Measurements from ENCODE around the gene AQP5. TPM values are rescaled to one million over a fixed set of nuclear protein-coding genes. Genes with fewer than 3 reads are reported as not detected.

Gene AQP5
- total RNA-seq, 1 donor from 2014 or later: 7.2 TPM

DNA sequence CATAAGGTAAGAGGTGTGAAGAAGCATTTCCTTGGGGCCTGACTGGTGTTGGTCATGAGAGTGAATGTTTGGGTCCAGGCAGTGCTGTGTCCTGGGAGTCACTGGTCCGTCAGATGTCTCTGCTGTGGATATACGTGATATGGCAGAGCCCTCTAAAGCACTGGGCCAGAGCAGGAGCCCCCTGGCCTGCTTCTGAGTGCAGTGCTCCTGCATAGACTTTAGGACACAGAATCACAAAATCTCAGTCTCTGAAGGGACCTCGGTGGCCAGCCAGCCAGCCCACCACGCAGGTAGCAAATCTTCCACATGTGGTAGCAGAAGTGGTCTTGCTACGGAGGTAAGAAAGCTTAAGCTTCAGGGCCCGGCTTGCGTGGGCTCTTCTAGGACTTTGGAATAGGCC lies 29.6 kb upstream of the AQP5 start:
- DNase-seq (ENCODE audit: low spot score): no peak

DNA sequence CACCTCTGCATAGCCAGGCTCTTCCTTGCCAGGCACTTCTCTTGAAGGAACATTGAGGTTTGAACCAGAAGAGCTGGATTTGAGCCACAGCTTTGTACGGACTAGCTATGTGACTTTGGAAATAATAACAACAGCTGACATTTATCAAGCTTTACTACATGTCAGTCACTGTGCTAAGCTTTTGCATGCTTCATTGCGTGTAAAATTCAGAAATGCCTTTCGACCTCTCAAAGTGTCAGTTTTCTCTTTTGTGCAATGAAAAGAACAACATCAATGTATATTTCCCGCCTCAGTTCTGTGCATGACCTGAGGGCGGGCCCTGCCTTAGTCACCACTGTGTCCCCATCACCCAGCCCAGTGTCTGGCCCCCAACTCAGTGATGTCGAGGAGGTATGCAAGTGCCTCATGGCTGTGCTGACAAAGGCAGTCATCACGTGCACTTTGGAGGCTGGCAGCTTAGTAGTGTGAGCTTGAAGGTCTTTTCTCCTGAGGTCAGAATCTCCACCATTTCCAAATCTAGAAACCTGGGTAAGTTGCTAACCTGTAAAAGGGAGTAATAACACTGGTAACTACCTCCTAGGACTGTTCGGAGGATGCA lies 29.0 kb upstream of the AQP5 start:
- no peak for DNase-seq (ENCODE audit: low spot score)

DNA sequence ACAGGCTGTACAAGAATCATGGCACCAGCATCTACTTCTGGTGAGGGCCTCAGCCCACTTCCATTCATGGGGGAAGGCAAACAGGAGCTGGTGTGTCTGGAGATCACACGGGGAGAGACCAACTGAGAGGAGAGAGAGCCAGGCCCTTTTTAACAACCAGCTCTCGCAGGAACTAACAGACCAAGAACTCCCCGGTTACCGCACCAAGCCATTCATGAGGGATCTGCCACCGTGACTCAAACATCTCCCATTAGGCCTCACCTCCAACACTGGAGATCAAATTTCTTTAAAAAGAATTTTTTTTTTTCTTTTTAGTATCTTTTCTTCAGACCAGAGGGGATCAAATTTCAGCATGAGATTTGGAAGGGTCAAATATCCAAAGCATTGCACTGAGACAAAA lies 27.9 kb upstream of the AQP5 start:
- DNase-seq (ENCODE audit: low spot score): peak; percentile 56

DNA sequence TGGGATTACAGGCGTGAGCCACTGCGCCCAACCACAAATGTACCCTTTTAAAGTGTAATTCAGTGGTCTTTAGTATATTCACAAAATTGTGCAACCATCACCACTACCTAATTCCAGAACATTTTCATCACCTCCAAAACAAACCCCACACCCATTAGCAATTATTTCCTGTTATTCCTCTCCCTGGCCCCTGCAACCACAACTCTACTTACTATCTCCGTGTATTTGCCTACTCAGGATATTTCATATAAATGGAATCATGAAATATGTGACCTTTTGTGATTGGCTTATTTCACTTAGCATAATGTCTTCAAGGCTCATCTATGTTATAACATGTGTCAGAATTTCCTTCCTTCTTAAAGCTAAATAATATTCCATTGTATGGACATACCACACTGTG lies 27.2 kb upstream of the AQP5 start:
- no peak for DNase-seq (ENCODE audit: low spot score)

DNA sequence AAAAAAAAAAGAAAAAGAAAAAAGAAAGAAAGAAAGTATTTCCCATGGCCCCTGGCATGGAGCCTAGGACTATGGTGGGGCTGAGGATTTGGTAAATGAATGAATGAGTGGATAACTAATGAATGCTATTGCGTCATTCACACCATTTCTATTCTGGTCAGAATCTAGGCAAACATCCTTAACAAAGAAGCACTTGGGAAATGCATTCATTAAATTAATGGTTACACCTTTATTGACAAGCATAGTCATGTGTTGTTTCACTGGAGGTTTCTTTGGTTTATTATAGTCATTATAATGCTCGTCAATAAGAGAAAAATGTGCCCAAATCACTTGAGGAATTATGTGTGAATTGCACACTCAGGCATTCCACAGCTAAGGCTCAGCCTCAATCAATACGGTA lies 24.7 kb upstream of the AQP5 start:
- no peak for DNase-seq (ENCODE audit: low spot score)

DNA sequence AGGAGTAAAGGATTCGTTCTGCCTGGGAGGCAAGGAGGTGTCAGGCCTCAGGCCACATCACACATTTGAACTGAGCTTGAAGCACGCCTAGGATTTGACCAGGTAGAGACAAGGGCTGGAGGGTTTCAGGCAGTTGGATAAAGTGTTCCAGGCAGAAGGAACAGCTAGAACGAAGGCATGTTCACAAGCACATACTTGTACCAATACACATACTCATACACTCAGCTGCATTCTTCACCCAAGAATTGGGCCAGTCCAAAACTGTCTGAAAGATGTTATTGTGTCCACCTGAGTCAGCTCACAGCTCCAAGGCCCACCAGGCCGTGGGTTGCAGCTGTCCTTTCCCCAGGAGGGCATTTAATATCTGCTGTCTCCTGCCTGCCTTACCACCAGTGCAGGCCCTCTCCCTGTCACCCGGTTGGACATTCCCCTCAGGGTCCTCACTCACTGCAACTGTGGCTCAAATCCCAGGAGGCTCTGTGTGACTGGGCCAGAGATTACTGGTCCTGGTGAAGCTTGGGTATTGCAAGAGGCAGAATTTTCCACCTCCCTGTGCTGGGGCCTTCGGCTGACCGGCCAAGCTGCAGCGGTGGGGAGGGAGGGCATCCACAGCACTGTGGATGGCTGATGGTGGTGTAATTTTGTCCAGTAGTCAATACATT lies 23.9 kb upstream of the AQP5 start:
- peak; percentile 35 for DNase-seq (ENCODE audit: low spot score)

DNA sequence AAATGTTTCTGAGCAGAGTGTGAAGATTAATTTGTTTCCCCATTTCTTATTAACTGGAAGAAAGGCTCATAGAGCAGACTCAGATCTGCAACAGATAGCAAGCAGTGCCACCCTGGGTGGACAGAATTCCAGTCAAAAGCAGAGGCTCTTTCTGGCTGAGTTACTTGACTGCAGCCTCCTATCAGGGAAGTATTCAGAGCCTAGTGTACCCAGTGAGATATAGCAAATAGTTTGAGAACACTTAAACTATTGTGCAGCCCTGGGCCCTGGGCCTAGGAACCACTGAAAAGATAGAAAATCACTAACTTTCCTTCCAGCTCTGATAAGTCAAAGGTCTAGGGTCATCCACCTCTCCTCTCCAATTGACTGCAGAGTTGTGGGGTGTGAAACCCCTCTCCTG lies 22.4 kb upstream of the AQP5 start:
- peak; percentile 42 for DNase-seq (ENCODE audit: low spot score)

DNA sequence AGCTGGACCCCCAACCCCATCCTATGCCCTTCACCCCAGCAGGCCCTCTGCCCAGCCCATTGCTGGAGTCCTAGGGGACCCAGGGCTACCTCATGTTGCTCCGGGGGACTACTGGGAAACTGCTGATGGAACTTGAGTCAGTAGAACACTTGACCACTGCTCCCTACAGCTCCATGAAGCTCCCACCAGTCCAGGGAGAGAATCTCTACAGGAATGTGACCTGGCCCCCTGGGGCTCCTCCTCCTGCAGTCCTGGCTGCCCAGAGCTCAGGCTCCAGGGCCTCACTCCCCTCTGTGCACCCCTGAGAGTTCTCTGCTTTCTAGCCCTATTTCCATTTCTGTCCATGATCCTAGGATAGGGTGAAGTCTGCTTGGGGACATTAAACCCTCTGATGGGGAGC lies 22.0 kb upstream of the AQP5 start:
- no peak for DNase-seq (ENCODE audit: low spot score)

DNA sequence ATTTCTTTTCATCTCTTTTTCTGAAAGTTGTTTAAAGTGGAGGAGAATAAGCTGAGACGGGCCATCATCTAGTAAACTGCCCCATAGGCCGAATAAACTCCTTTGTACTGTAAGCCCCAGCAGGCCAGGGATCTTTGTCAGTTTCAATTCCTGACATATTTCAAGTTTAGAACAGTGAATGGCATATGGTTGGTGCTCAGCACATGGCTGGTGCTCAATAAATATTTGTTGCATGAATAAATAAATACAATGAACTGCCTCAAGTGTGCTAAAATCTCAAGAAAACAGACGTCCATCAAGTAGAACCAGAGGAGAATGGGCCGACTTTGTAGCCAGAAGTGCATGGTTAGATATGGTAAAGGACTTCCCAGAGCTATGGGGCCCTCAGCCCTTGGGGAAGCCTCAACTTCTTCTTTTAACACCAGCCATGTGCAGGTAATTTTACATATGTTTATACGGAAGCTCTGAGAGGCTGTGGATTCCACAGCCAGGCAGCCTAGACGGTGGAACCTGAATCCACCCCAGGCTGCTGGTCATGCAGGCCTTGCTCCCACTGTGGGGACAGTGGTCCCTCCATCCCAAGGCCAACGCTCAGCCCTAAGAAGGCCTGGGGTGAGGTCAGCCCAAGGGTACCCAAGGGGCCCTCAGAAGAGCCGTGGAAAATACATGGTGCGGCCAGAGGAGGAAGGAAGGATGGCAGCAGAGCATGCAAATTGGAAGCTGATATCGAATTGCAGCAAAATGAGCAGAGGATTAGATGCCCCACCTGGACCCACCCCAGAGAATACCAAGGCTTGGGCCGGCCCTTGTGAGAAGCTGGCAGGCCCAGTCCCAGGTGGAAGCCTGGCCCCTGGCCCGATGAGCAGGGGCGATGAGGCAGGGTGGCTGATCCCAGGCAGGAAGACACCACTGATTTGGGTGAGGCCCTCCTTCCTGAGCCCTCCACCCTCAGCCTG lies 19.8 kb upstream of the AQP5 start:
- no peak for DNase-seq (ENCODE audit: low spot score)

DNA sequence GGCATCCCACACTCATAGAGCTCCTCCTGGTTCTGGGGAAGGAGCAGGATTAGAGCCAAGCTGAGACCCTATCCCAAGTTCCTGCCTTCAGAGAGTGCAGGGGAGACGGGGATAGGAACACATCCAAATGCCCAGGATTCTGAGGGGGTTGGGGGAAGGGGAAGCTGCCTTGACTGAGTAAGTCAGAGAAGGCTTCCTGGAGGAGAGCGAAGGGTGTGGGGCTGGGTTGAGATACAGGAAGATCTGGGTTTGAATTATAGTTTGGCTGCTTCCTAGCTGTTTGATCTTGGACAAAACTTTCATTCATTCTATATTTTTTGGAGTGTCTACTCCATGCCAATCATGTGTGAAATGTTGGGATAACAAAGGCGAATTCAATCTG lies 19.2 kb upstream of the AQP5 start:
- no peak for DNase-seq (ENCODE audit: low spot score)

DNA sequence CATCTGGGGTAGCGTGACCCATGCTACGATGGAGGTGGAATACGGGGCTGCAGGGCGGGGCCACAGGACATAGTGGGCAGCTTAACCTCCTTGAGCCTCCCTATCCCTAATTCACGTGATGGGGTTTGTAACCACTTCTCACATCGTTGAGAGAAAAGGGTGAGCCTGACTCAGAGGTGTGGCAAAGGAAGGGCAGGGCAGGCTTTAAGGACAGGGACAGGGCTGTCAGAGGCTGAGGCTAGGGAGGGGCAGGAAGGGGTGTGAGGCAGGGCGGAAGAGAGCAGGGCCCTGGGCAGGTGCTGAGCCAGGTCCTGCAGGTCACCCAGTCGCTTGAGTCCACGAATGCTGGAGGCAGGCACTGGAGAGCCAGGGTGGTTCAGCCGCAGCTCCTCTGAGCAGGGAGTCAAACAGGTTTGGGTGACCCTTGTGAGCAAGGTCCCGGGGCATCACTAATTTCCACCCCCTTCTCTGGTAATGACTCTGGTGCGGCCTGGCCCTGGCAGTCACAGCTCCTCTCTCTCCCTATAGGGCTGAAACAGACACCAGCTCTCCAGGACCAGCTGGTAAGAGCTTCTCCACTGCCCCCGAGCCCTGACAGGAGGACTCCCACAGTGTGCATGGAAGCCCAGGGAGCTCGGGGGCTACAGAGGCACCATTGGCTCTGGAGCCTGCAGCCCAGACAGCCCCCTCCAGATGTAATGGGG lies 18.6 kb upstream of the AQP5 start:
- no peak for DNase-seq (ENCODE audit: low spot score)

DNA sequence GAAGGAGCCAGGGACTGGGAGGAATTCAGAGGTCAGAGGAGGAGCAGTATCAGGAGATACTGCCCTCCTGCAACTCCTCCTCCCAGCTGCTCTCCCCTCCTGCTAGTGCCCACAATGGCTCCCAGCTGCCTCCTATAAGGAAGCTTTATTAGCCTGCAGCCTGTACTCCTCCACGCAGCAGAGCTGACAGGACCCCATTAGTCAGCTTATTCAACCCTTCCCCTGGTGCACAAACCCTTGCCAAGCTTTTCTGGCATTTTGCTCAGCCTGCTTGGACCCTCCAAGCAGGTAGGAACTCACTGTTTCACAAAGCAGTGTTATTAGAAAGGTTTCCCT lies 18.1 kb upstream of the AQP5 start:
- DNase-seq (ENCODE audit: low spot score): no peak

DNA sequence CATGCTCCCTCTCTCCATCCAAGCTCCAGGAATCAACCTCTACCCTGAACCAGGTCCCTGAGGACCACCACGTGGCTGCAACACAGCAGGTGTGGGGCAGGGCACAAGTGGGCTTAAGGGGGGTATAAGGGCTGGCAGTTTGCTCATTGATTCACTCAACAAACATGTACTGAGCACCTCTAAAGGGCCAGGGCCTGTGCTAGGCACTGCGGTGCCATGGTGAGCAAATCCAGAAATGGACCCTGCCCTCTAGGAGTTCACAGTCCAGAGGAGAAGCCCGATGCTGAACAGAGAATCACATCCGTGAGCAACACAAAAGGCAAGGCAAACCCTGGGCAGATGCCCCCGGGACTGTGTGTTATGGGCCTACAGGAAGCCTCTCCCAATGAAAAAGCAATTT lies 17.6 kb upstream of the AQP5 start:
- no peak for DNase-seq (ENCODE audit: low spot score)

DNA sequence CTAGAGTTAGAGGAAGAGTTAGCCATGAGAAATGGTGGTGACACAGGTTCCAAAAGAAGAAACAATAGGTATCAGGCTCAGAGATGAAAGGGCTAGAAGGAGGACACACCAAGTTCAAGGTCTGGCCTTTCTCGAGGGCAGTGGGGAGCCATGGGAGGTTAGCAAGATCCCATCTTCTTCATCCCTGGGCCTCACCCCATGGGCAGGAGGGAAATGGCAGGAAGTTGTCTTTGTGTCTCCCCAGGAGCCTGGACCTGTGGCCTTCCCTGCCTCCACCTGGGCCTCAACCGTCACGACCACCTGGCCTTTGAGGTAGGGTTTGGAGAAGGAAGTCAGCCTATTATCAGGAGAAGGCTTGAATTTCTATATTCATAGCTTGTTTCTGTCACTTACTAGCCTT lies 17.0 kb upstream of the AQP5 start:
- no peak for DNase-seq (ENCODE audit: low spot score)

DNA sequence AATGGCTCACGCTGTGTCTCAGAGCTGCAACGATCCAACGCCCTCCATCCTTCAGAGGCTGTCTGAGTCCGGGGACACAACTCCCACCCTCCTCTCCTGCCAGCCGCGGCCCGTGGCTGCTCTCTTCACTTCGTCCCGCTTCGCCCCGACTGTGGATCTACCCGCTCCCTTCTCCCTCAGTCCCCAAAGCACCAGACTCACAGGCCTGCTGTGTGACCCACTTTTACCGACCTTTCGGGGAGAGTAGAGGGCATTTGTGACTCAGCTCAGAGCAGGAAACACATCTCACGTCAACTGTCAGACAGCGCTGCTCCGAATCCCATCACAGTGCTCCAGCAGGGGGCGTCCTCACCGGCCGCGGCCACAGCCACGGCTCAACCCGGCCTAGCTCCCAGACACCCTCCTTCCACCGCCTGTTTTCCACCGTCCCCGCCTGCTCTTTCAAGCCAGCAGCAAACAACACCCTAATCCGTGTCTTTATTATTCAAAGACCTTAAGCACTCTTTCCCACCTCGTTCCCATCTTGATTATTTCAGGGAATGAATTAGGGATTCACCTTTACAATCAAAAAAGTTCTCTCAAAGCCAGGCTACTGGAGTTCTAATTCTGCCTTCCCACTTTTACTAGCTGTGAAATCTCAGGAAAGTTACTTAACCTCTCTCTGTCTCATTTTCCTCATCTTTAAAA lies 16.1 kb upstream of the AQP5 start:
- peak; percentile 81 for DNase-seq (ENCODE audit: low spot score)

DNA sequence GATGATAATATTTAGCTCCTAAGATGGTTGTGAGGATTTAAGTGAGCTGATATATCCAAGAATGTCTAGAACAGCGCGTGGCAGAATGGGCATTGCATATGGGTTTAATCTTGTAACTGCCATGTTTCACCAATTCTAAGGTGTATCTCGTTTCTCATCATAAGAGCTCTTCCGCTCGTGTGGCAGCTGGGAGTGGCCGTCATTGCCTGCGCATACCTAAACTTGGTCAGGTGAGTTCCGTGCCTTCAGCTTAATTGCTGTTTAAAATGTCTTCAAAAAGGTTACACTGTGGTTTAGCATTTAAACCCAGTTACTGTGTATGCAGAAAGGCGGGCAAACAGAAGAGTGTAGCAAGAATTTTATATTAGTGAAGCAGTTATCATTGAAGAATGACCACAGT lies 15.6 kb upstream of the AQP5 start:
- DNase-seq (ENCODE audit: low spot score): no peak

DNA sequence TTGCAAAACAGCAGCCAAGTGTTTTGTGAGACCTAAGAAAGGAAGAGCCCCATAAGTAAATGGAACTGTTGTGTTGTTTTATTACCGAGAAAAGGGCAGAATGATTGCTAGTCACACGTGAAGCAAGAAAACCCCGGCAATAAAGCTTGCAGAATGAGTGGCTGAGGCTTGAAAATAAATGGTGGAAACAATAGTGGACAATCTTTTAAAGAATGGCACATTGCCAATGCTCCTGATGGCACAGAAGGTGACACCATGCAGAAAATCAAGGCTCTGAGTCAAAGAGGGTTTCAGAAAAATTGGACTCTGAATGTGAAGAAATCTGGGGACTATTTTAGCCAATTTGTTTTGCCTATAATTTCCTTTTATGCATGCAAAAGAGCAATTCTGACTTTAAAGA lies 15.2 kb upstream of the AQP5 start:
- no peak for DNase-seq (ENCODE audit: low spot score)

DNA sequence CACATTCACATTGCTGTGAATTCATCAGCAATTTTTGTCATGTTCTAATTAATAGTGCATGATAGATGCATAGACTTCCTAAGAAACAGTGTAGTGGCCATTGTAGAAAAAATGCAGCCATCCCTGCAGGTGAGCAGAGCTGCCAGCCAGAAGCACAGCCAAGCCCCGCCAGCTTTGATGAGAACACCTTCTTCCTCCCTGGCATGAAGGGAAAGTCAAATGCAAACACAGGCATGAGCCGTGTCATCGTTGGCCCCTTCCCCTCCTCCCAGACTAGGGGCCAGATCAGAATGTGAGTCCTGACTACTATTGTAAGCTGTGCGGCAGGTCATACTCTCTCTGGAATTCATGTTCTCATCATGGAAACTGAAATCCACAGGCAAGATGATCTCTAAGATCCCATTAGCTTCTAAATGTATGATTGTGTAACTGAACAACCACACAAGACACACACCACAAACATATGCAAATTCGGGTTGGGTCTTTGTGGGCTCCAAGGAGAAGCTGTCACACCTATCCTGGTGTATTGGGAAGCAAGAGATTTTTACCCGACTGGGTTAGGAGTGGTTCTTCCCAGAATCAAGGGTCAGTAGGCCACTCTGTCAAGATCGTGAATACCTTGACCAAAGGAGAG lies 14.0 kb upstream of the AQP5 start:
- DNase-seq (ENCODE audit: low spot score): no peak

DNA sequence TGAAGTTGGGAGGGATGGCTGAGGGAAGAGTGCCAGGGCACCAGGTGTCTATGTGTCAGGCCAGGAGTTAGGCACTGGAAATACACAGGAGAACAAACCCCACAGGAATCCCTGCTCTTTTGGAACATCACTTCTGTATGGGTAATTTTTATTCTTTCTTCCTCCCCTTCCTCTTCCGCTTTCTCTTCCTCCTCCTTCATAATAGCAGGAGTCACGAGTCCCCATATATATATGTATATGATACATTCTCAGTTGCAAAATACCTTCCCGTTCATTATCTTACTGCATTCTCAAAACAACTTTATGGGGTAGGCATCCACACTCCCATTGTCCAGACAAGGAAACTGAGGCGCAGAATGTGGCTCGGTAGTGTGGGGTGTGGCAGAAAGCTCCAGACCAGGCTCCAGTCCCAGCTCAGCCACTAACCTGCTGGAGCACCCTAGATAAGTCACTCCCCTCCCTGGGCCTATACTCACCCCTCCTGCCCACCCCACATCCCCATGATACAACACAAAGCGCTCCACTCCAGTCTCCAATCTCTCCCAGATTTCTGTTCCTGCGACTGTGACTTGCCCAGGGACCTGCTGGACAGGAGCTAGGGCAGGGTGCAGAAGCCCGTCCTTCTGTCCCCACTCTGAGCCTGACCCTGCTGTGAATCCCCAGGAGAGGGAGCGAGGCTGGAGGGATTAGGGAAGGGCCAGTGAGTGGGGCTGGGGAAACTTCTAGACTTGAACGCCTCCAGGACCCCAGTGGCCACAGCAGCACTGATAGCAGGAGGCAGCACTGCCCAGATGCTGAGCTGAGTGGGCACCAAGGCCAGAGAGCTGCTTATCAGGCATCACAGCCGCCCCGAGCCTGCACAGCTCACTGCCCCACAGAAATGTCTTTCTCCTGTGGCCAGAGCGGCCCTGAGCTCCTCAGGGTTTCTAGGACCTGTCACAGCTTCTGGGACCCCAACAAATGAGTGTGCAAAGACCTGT lies 12.5 kb upstream of the AQP5 start:
- DNase-seq (ENCODE audit: low spot score): no peak

DNA sequence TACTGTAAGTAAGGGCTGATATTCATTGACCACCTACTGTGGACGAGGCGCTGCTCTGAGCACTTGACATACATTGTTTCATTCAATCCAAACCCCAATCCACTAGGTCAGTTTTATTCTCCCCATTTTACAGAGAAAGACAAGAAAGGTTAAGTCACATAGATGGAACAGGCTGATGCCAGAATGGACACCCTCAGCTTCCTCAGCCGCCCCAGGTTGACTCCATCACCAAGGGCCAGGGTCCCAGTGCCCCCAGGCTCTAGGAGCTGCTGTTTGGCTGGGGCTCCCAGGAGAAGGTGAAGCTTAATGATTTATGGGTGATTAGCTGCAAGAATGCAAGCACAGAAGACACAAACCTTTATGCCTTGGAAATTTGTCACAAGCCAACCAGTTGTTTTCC lies 11.8 kb upstream of the AQP5 start:
- DNase-seq (ENCODE audit: low spot score): no peak

All from umbilical cord (tissue), 2 donors.